ENCODE measurements around the gene MAPK8IP2. TPM values are rescaled to one million over a fixed set of nuclear protein-coding genes. Genes with fewer than 3 reads are reported as not detected.

MAPK8IP2 gene
- polyA plus RNA-seq, 1 donor (not counting 4 experiments of a cell fraction or from before 2014, with no cell fraction given): 0.29 TPM

DNA sequence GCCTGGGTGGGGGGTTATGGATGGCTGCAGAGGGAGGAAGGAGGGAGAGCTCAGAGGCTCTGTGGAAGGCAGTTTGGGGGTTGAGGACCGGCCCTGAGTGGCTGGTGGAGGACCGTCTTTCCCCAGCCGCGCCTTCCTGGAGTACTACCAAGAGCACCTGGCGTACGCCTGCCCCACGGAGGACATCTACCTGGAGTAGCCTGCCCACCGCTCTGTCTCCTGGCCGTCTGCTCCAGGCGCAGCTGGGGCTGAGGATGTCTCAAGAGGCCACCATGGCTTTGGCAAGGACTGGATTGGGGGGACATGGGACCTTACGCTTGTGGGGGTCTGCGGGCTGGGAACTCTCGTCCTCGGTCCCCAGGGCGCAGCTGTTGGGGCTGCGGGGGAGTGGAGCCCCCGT lies 10.0 kb downstream of the MAPK8IP2 start:
- no peaks in the 10 kb centered on the region for H3K9me1 ChIP-seq (ENCODE audit: control insufficient read depth, extremely low read depth, insufficient read depth, low read length)
- no peak overlapping the region for H2AFZ ChIP-seq (ENCODE audit: control insufficient read depth, low read length)
- dilution Hi-C loops (cut with MboI; ENCODE audit: extremely low pct_ligation_motif_present, low sequenced_read_pairs): no loop called here
- no peaks in the 10 kb centered on the region for H3K36me3 ChIP-seq (ENCODE audit: control insufficient read depth in 2 of 2, extremely low read depth in 1 of 2, insufficient read depth in 2 of 2, low read length in 2 of 2)
- H3K9me3 ChIP-seq (ENCODE audit: control insufficient read depth, low read depth, low read length): no peaks in the 10 kb centered on the region
- peaks cover 2% of the 10 kb centered on the region for H3K4me1 ChIP-seq (ENCODE audit: control insufficient read depth, extremely low read depth, insufficient read depth, low read length)
- peaks cover 8% of the 10 kb centered on the region for H3K27me3 ChIP-seq (ENCODE audit: control insufficient read depth, extremely low read depth, insufficient read depth, low read length)
- no peak for DNase-seq (ENCODE audit: low read depth, low spot score)
- H3K27ac ChIP-seq (ENCODE audit: control insufficient read depth, insufficient read depth, low read length): no peak overlapping the region
- H3K79me2 ChIP-seq (ENCODE audit: control insufficient read depth, insufficient read depth, low read length): no peaks in the 10 kb centered on the region
- FAIRE-seq: no peak
- TF ChIP-seq EZH2 (IDR thresholded peaks at IDR 0.05; ENCODE audit: low read length): no peak
- TF ChIP-seq, protein P1, sequence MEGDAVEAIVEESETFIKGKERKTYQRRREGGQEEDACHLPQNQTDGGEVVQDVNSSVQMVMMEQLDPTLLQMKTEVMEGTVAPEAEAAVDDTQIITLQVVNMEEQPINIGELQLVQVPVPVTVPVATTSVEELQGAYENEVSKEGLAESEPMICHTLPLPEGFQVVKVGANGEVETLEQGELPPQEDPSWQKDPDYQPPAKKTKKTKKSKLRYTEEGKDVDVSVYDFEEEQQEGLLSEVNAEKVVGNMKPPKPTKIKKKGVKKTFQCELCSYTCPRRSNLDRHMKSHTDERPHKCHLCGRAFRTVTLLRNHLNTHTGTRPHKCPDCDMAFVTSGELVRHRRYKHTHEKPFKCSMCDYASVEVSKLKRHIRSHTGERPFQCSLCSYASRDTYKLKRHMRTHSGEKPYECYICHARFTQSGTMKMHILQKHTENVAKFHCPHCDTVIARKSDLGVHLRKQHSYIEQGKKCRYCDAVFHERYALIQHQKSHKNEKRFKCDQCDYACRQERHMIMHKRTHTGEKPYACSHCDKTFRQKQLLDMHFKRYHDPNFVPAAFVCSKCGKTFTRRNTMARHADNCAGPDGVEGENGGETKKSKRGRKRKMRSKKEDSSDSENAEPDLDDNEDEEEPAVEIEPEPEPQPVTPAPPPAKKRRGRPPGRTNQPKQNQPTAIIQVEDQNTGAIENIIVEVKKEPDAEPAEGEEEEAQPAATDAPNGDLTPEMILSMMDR (optimal IDR thresholded peaks at IDR 0.05 in 1 of 3, IDR thresholded peaks at IDR 0.05 in 1 of 3, conservative IDR thresholded peaks at IDR 0.05 in 1 of 3; ENCODE audit: extremely low read depth in 1 of 3, insufficient read depth in 2 of 3, low read length in 3 of 3): no peak
- no peak overlapping the region for H3K4me2 ChIP-seq (ENCODE audit: control insufficient read depth, extremely low read depth, insufficient read depth, low read depth, low read length)
- H3K9ac ChIP-seq (ENCODE audit: control insufficient read depth, extremely low read depth, insufficient read depth, low read length): no peak overlapping the region
- no peaks in the 10 kb centered on the region for H4K20me1 ChIP-seq (ENCODE audit: control insufficient read depth, extremely low read depth, insufficient read depth, low read length)
- no peak overlapping the region for H3K4me3 ChIP-seq (ENCODE audit: control insufficient read depth in 2 of 3, extremely low read depth in 1 of 3, insufficient read depth in 2 of 3, low read depth in 1 of 3, low read length in 3 of 3)

- H3K27me3 ChIP-seq (ENCODE audit: control insufficient read depth, extremely low read depth, insufficient read depth, low read length): peaks cover 8% of the 10 kb centered on the region
- dilution Hi-C loops (cut with MboI; ENCODE audit: extremely low pct_ligation_motif_present, low sequenced_read_pairs): no loop called here
These were observed 10.9 kb downstream of the MAPK8IP2 start for GRCh38 chr22:50611341-50612060.

More at GRCh38 chr22:50611341-50612060, 10.9 kb downstream of the MAPK8IP2 start:
- H3K4me1 ChIP-seq (ENCODE audit: control insufficient read depth, extremely low read depth, insufficient read depth, low read length): peaks cover 2% of the 10 kb centered on the region
- no peaks in the 10 kb centered on the region for H4K20me1 ChIP-seq (ENCODE audit: control insufficient read depth, extremely low read depth, insufficient read depth, low read length)
- H2AFZ ChIP-seq (ENCODE audit: control insufficient read depth, low read length): no peak overlapping the region
- no peaks in the 10 kb centered on the region for H3K9me3 ChIP-seq (ENCODE audit: control insufficient read depth, low read depth, low read length)
- no peak overlapping the region for H3K4me3 ChIP-seq (ENCODE audit: control insufficient read depth in 2 of 3, extremely low read depth in 1 of 3, insufficient read depth in 2 of 3, low read depth in 1 of 3, low read length in 3 of 3)
- FAIRE-seq (no peak), DNase-seq (ENCODE audit: low read depth, low spot score) (no peak)
- no peak overlapping the region for H3K4me2 ChIP-seq (ENCODE audit: control insufficient read depth, extremely low read depth, insufficient read depth, low read depth, low read length)
- TF ChIP-seq, protein P1 (optimal IDR thresholded peaks at IDR 0.05 in 1 of 3, IDR thresholded peaks at IDR 0.05 in 1 of 3, conservative IDR thresholded peaks at IDR 0.05 in 1 of 3; ENCODE audit: extremely low read depth in 1 of 3, insufficient read depth in 2 of 3, low read length in 3 of 3): no peak
- TF ChIP-seq EZH2 (IDR thresholded peaks at IDR 0.05; ENCODE audit: low read length): no peak
- no peak overlapping the region for H3K27ac ChIP-seq (ENCODE audit: control insufficient read depth, insufficient read depth, low read length)
- no peaks in the 10 kb centered on the region for H3K79me2 ChIP-seq (ENCODE audit: control insufficient read depth, insufficient read depth, low read length)
- H3K9me1 ChIP-seq (ENCODE audit: control insufficient read depth, extremely low read depth, insufficient read depth, low read length): no peaks in the 10 kb centered on the region
- H3K9ac ChIP-seq (ENCODE audit: control insufficient read depth, extremely low read depth, insufficient read depth, low read length): no peak overlapping the region
- H3K36me3 ChIP-seq (ENCODE audit: control insufficient read depth in 2 of 2, extremely low read depth in 1 of 2, insufficient read depth in 2 of 2, low read length in 2 of 2): no peaks in the 10 kb centered on the region

All from keratinocyte (primary cell).